Mesenchymal stem cell (in vitro differentiated cells and primary cell): Measurements from ENCODE around the gene DZIP1.

Experiments used
- DNase-seq: peaks from one replicate; pipeline ENCODE4 v3.0.0-alpha.2; 2013
- H2AFZ ChIP-seq: one replicate; pipeline ENCODE4 v1.6.1; 2013; ENCODE audit warnings: low read depth, mild to moderate bottlenecking, control low read depth, inconsistent platforms, low read length, moderate library complexity
- H2AK5ac ChIP-seq: 2 replicates; pipeline ENCODE4 v1.6.1; 2013; ENCODE audit warnings: low read length, moderate library complexity, mild to moderate bottlenecking, inconsistent platforms; ENCODE audit not compliant: severe bottlenecking
- H2BK120ac ChIP-seq: one replicate; pipeline ENCODE4 v1.6.1; 2013; ENCODE audit warnings: low read depth, mild to moderate bottlenecking, inconsistent platforms, low read length, moderate library complexity
- H2BK12ac ChIP-seq, 2 experiments: one replicate each; pipeline ENCODE4 v1.6.1; 2013; ENCODE audit warnings: inconsistent platforms in 2 of 2, low read length in 2 of 2, mild to moderate bottlenecking in 2 of 2, moderate library complexity in 2 of 2, control low read depth in 1 of 2
- H2BK15ac ChIP-seq: one replicate; pipeline ENCODE4 v1.6.1; 2013; ENCODE audit warnings: mild to moderate bottlenecking, low read depth, inconsistent platforms; ENCODE audit not compliant: poor library complexity, severe bottlenecking
- H2BK5ac ChIP-seq: 2 replicates; pipeline ENCODE4 v1.6.1; 2013; ENCODE audit warnings: low read depth, mild to moderate bottlenecking, low read length, control low read depth, inconsistent platforms; ENCODE audit not compliant: poor library complexity, severe bottlenecking
- H3K14ac ChIP-seq, 2 experiments: one replicate each; pipeline ENCODE4 v1.6.1; 2013; ENCODE audit warnings: inconsistent platforms in 2 of 2, low read length in 2 of 2, control low read depth in 1 of 2, mild to moderate bottlenecking in 1 of 2, moderate library complexity in 1 of 2
- H3K18ac ChIP-seq, 2 experiments: one replicate each; pipeline ENCODE4 v1.6.1; 2013; ENCODE audit warnings: inconsistent platforms in 2 of 2, low read length in 2 of 2, control low read depth in 1 of 2, low read depth in 1 of 2, mild to moderate bottlenecking in 1 of 2
- H3K23ac ChIP-seq, 2 experiments: one replicate each; pipeline ENCODE4 v1.6.1; 2013; ENCODE audit warnings: inconsistent platforms in 2 of 2, low read length in 2 of 2, mild to moderate bottlenecking in 2 of 2, moderate library complexity in 2 of 2, control low read depth in 1 of 2
- H3K27ac ChIP-seq: 2 replicates; pipeline ENCODE4 v1.5.1; 2013; ENCODE audit warnings: mild to moderate bottlenecking, moderate library complexity, low read length, control low read depth, inconsistent platforms; ENCODE audit not compliant: poor library complexity, severe bottlenecking
- H3K27me3 ChIP-seq, 2 experiments: 2 replicates each; pipeline versions ENCODE4 v1.6.1 to v1.7.0; 2013; ENCODE audit warnings: low read length in 2 of 2, mild to moderate bottlenecking in 2 of 2, moderate library complexity in 2 of 2, control low read depth in 1 of 2, inconsistent platforms in 1 of 2; ENCODE audit not compliant: control insufficient read depth in 1 of 2, insufficient read depth in 1 of 2
- H3K36me3 ChIP-seq, 2 experiments: 2 replicates each; pipeline versions ENCODE4 v1.6.1 to v1.7.0; 2013; ENCODE audit warnings: low read length in 2 of 2, control low read depth in 1 of 2, inconsistent platforms in 1 of 2, low read depth in 1 of 2, mild to moderate bottlenecking in 1 of 2; ENCODE audit not compliant: insufficient read depth in 2 of 2, control insufficient read depth in 1 of 2
- H3K4ac ChIP-seq, 2 experiments: one replicate each; pipeline ENCODE4 v1.6.1; 2013; ENCODE audit warnings: inconsistent platforms in 2 of 2, low read length in 2 of 2, mild to moderate bottlenecking in 2 of 2, moderate library complexity in 2 of 2, control low read depth in 1 of 2, low read depth in 1 of 2
- H3K4me1 ChIP-seq: 2 replicates; pipeline ENCODE4 v1.6.1; 2013; ENCODE audit warnings: low read depth, low read length, control low read depth; ENCODE audit not compliant: control insufficient read depth, insufficient read depth
- H3K4me2 ChIP-seq: 2 replicates; pipeline ENCODE4 v1.6.1; 2013; ENCODE audit warnings: low read length, mild to moderate bottlenecking, inconsistent platforms; ENCODE audit not compliant: poor library complexity, severe bottlenecking
- H3K4me3 ChIP-seq, 2 experiments: 2 replicates each; pipeline versions ENCODE4 v1.5.1 to v1.7.0; 2013; ENCODE audit warnings: low read length in 2 of 2, mild to moderate bottlenecking in 2 of 2, control low read depth in 1 of 2, low read depth in 1 of 2; ENCODE audit not compliant: insufficient read depth in 1 of 2
- H3K79me1 ChIP-seq: replicated peaks from 2 replicates; pipeline ENCODE4 v1.6.1; 2013; ENCODE audit warnings: mild to moderate bottlenecking, control low read depth, low read length, inconsistent platforms; ENCODE audit not compliant: poor library complexity, severe bottlenecking
- H3K9ac ChIP-seq: 2 replicates; pipeline ENCODE4 v1.7.0; 2013; ENCODE audit warnings: mild to moderate bottlenecking, low read length, moderate library complexity
- H3K9me3 ChIP-seq: 2 replicates; pipeline ENCODE4 v1.7.0; 2013; ENCODE audit warnings: mild to moderate bottlenecking, low read length; ENCODE audit not compliant: control insufficient read depth
- H4K8ac ChIP-seq: one replicate; pipeline ENCODE4 v1.6.1; 2013; ENCODE audit warnings: inconsistent platforms, mild to moderate bottlenecking, low read length, moderate library complexity
- H4K91ac ChIP-seq: one replicate; pipeline ENCODE4 v1.6.1; 2013; ENCODE audit warnings: mild to moderate bottlenecking, low read length, inconsistent platforms
- WGBS: methylation state at CpG from one replicate; pipeline ENCODE4 v1.1.7; 2013; ENCODE audit warnings: mixed read lengths; 5-methylcytosine and 5-hydroxymethylcytosine counted together

DZIP1 gene

DNA sequence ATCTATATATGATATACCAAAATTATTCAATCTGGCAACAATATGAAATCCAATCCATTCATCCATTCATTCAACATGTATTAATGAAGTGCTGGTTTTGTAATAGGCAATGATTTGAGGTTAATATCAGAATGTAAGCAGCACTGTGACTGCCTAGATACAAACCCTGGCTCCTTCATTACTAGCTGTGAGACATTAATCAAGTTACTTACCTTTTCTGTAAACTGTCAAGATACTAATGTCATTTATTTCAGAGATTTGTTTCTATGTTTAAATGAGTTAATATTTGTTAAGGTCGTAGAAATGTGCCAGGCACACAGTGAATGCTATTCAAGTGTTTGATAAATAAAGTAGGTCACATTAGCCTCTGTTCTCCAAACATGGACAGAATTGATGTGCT is 51.0 kb downstream of the DZIP1 start:
- 100% methylated on average over 1 of the region's 1 CpG for WGBS
- H3K14ac ChIP-seq: no peak overlapping the region
- H3K27ac ChIP-seq: no peak overlapping the region
- H3K18ac ChIP-seq: no peak overlapping the region
- H2BK120ac ChIP-seq: no peak overlapping the region
- H3K4ac ChIP-seq: no peak overlapping the region
- H2BK15ac ChIP-seq: no peak overlapping the region
- no peak overlapping the region for H3K4me3 ChIP-seq
- no peak overlapping the region for H2BK12ac ChIP-seq
- no peak overlapping the region for H2BK5ac ChIP-seq
- H3K27me3 ChIP-seq: no peaks in the 10 kb centered on the region
- no peaks in the 10 kb centered on the region for H3K4me1 ChIP-seq
- no peak overlapping the region for H3K23ac ChIP-seq
- peaks cover 12% of the 10 kb centered on the region for H3K79me1 ChIP-seq
- no peak overlapping the region for H2AFZ ChIP-seq
- no peak overlapping the region for H4K8ac ChIP-seq
- H3K4me2 ChIP-seq: no peak overlapping the region
- no peaks in the 10 kb centered on the region for H3K9me3 ChIP-seq
- H2AK5ac ChIP-seq: no peak overlapping the region
- no peak for DNase-seq
- peaks cover 16 to 78% of the 10 kb centered on the region in 2 experiments for H3K36me3 ChIP-seq
- H3K9ac ChIP-seq: no peak overlapping the region
- H4K91ac ChIP-seq: no peak overlapping the region

DNA sequence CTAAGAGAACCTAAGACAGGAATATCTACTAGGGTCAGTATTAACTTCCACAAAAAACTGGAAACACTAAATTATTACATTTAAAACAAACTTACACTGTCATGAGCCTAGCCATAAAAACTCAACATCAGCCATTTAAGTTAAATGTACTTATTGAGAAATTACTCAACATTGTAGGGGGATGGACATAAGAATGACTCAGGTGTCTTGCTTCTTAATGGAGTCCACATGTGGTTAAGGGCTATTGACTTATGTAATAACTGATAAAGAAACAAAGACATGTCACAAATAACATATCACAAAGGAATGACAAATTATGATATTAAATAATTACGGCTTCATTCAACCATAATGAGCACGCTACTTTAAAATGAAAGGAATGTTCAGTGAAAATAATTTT is 55.8 kb downstream of the DZIP1 start:
- Histone ChIP-seq H3K23ac (no peak overlapping the region), H4K8ac (no peak overlapping the region), H3K36me3 (peaks cover 29 to 86% of the 10 kb centered on the region in 2 experiments), H3K4me2 (no peak overlapping the region), H2BK120ac (no peak overlapping the region), H3K79me1 (peaks cover 11% of the 10 kb centered on the region), H2BK5ac (no peak overlapping the region), H3K9me3 (no peaks in the 10 kb centered on the region), H3K4me3 (no peak overlapping the region), H3K4me1 (no peaks in the 10 kb centered on the region), H2BK15ac (no peak overlapping the region), H2BK12ac (no peak overlapping the region), H3K9ac (no peak overlapping the region), H2AK5ac (no peak overlapping the region), H3K4ac (no peak overlapping the region), H3K27me3 (no peaks in the 10 kb centered on the region), H2AFZ (no peak overlapping the region), H3K18ac (no peak overlapping the region), H4K91ac (no peak overlapping the region), H3K27ac (no peak overlapping the region), H3K14ac (no peak overlapping the region)
- WGBS: no CpG with 5 or more reads among the region's 2 CpGs
- no peak for DNase-seq

DNA sequence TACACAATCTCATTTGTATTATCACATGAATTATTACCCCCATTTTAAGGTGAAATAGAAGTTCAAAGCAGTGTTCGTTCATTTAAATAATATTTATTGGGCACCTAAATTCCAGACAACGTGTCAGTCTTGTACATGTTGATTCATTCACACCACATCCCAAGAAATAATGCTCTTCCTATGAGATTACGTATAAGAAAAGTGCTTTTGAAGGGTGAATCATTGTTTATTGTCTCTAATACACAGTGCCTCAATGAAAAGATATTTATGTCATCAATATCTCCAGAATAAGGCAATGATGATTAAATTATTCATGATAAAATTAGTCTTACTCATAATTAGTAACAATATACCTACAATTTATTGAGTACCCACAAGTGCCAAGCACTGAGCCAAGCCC is 56.4 kb downstream of the DZIP1 start:
- Histone ChIP-seq H3K9me3 (no peaks in the 10 kb centered on the region), H2AFZ (no peak overlapping the region), H2AK5ac (no peak overlapping the region), H4K8ac (no peak overlapping the region), H3K36me3 (peaks cover 29 to 86% of the 10 kb centered on the region in 2 experiments), H3K9ac (no peak overlapping the region), H3K79me1 (peaks cover 11% of the 10 kb centered on the region), H3K14ac (no peak overlapping the region), H3K4me3 (no peak overlapping the region), H2BK15ac (no peak overlapping the region), H3K27me3 (no peaks in the 10 kb centered on the region), H3K18ac (no peak overlapping the region), H2BK12ac (no peak overlapping the region), H3K4me1 (no peaks in the 10 kb centered on the region), H3K27ac (no peak overlapping the region), H2BK120ac (no peak overlapping the region), H4K91ac (no peak overlapping the region), H3K23ac (no peak overlapping the region), H3K4ac (no peak overlapping the region), H2BK5ac (no peak overlapping the region), H3K4me2 (no peak overlapping the region)
- no peak for DNase-seq
- WGBS: 100% methylated on average over 1 of the region's 3 CpGs

DNA sequence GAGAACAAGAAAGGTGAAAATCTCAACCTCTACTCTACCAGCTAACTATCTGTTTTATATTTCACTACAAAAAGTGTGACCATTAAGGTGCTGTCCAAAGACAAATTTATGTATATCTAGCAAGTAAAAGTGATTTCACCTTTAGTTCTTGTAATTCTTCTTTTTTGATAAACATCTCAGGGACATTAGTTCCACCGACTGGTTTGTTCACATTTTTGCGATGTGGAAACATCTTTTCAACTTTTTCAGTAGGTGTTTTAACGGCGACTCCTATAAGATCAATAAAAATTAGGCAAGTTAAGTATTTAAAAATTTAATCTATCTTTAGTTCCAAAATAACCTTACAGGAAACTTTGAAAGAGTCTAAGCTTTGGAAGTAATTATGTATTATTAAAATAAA is 58.6 kb downstream of the DZIP1 start:
- H3K18ac ChIP-seq: no peak overlapping the region
- no peak overlapping the region for H2BK5ac ChIP-seq
- H3K9ac ChIP-seq: no peak overlapping the region
- no peak for DNase-seq
- H3K79me1 ChIP-seq: peaks cover 12% of the 10 kb centered on the region
- H3K36me3 ChIP-seq: peaks cover 32 to 92% of the 10 kb centered on the region in 2 experiments
- H3K23ac ChIP-seq: no peak overlapping the region
- H2AK5ac ChIP-seq: no peak overlapping the region
- H2BK12ac ChIP-seq: no peak overlapping the region
- no peak overlapping the region for H3K14ac ChIP-seq
- WGBS: 100% methylated on average over 1 of the region's 4 CpGs
- H3K4ac ChIP-seq: no peak overlapping the region
- no peak overlapping the region for H2BK15ac ChIP-seq
- H3K4me3 ChIP-seq: no peak overlapping the region
- H3K4me1 ChIP-seq: no peaks in the 10 kb centered on the region
- no peak overlapping the region for H4K91ac ChIP-seq
- no peak overlapping the region for H4K8ac ChIP-seq
- no peaks in the 10 kb centered on the region for H3K27me3 ChIP-seq
- H3K9me3 ChIP-seq: no peaks in the 10 kb centered on the region
- H2BK120ac ChIP-seq: no peak overlapping the region
- no peak overlapping the region for H3K4me2 ChIP-seq
- H2AFZ ChIP-seq: no peak overlapping the region
- no peak overlapping the region for H3K27ac ChIP-seq
